ENCODE results near the gene COMMD3. TPM values are rescaled to one million over a fixed set of nuclear protein-coding genes. Genes with fewer than 3 reads are reported as not detected.

Gene COMMD3
- total RNA-seq, 1 donor from 2014 or later, result 75.9 TPM

GRCh38 chr10:22363305-22363704 is 47.1 kb downstream of the COMMD3 start:
- intact Hi-C loops (cut with micrococcal nuclease), result no loop called here

GRCh38 chr10:22364407-22365140 is 48.4 kb downstream of the COMMD3 start:
- intact Hi-C loops (cut with micrococcal nuclease), result loop anchor here (5.0 kb wide), 1 partner anchor 73 kb away; no protein-coding TSS in a partner anchor

- intact Hi-C loops (cut with micrococcal nuclease), result loop anchor here (5.0 kb wide), 1 partner anchor 72 kb away; no protein-coding TSS in a partner anchor
Observed at GRCh38 chr10:22365233-22365632, 49.0 kb downstream of the COMMD3 start.

GRCh38 chr10:22365644-22366434 is 49.7 kb downstream of the COMMD3 start:
- intact Hi-C loops (cut with micrococcal nuclease), result loop anchor here (5.0 kb wide), 1 partner anchor 71 kb away; no protein-coding TSS in a partner anchor

- intact Hi-C loops (cut with micrococcal nuclease), result loop anchor here (5.0 kb wide), 1 partner anchor 71 kb away; no protein-coding TSS in a partner anchor
Observed at GRCh38 chr10:22366435-22366703, 50.2 kb downstream of the COMMD3 start.

- intact Hi-C loops (cut with micrococcal nuclease), result loop anchor here (5.0 kb wide), 1 partner anchor 71 kb away; no protein-coding TSS in a partner anchor
Observed at GRCh38 chr10:22366771-22367170, 50.6 kb downstream of the COMMD3 start.

GRCh38 chr10:22367471-22367870 is 51.3 kb downstream of the COMMD3 start:
- intact Hi-C loops (cut with micrococcal nuclease), result loop anchor here (5.0 kb wide), 1 partner anchor 70 kb away; no protein-coding TSS in a partner anchor

- intact Hi-C loops (cut with micrococcal nuclease), result loop anchor here (5.0 kb wide), 1 partner anchor 69 kb away; no protein-coding TSS in a partner anchor
Observed at GRCh38 chr10:22368402-22368801, 52.2 kb downstream of the COMMD3 start.

GRCh38 chr10:22368981-22369380 is 52.8 kb downstream of the COMMD3 start:
- intact Hi-C loops (cut with micrococcal nuclease), result loop anchor here (5.0 kb wide), 1 partner anchor 68 kb away; no protein-coding TSS in a partner anchor

GRCh38 chr10:22369434-22370072 is 53.4 kb downstream of the COMMD3 start:
- intact Hi-C loops (cut with micrococcal nuclease), result loop anchor here (5.0 kb wide), 1 partner anchor 68 kb away; no protein-coding TSS in a partner anchor

Other genes with a start within 250 kb of the COMMD3 start
- not detected in 2 replicates for gene EBLN1, start 98.4 kb upstream of the COMMD3 start, total RNA-seq
- gene BMI1, start 4.7 kb downstream of the COMMD3 start, total RNA-seq, result 40.2 and 43.4 TPM in 2 replicates
- 0.61 and 0.64 TPM in 2 replicates for gene SPAG6, start 29.1 kb downstream of the COMMD3 start, total RNA-seq

Measured in T-helper 2 cell treated with Interferon-gamma antibody and Interleukin-4, amounts not matched to agents 100 ng/mL and 5 ng/mL, for 36 hours (primary cell).